WTC11 (cell line): ENCODE results near the gene LMTK2.

Source experiments
- CTCF ChIP-seq: fragments of 200-600 bp; IDR thresholded peaks from 2 replicates; pipeline ENCODE4 v1.8.0; 2022; ENCODE audit warnings: antibody characterized with exemption
- ZNF232 ChIP-seq: sonication (generic); formaldehyde crosslinking; IDR thresholded peaks from 2 replicates; pipeline ENCODE4 v1.8.0; 2022; ENCODE audit warnings: mild to moderate bottlenecking, missing genetic modification reagents

- TF ChIP-seq CTCF (peak; percentile 49; the same call in 1 of the 2 replicates), ZNF232 (CRISPR knock-in tag) (no peak)
Measured at GRCh38 chr7:98165827-98166667, 59.4 kb downstream of the LMTK2 start.
